HG03103 (cell line): Measurements from ENCODE around the gene KCNH8.
"Not testable (repeated sequence)": the region's sequence is repeated elsewhere in the genome, so short reads cannot be mapped to it uniquely, and the experiment has no call there.

Source experiments
- ATAC-seq: cut with Tn5 transposase; IDR thresholded peaks from one replicate; pipeline ENCODE4 v1.9.1; 2021; ENCODE audit warnings: low read depth; ENCODE audit not compliant: unreplicated experiment

The KCNH8 gene

DNA sequence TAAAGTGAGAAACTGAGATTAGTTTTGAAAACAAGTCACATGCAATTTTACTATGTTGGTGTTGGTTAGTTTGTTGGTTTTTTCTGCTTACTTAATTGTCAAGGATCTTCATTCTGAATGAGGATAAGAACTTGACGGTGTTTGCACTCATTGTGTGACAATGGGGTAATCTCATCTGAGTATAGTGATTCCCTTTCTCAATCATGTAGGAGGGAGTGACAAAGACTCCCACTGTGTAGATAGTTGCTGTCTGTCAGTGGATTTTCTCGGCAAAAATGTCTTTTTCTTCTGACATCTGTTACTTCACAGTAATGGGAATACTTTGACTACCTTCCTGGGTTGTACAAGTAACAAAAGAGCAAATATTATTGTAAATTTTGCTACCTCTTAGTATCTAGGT is 23.5 kb downstream of the KCNH8 start:
- ATAC-seq, result no peak

DNA sequence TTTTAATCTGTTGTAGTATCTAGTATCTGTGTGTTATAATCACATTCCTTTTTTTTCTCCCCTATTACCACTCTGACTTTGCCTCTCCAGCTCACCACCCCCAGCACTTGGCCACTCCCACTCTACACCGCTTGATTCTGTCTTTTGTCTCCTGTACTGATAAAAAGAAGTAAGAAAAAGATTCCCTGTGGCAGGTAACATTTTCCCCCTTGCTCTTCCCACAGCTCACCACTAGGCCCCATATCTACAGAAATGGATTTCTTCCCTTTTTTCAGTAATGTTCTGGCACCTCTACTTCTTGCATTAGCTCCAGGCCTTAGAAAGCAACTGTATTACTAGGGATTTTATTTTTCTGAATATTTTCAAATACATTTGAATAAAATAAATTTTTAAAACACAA is 25.6 kb downstream of the KCNH8 start:
- no peak for ATAC-seq

DNA sequence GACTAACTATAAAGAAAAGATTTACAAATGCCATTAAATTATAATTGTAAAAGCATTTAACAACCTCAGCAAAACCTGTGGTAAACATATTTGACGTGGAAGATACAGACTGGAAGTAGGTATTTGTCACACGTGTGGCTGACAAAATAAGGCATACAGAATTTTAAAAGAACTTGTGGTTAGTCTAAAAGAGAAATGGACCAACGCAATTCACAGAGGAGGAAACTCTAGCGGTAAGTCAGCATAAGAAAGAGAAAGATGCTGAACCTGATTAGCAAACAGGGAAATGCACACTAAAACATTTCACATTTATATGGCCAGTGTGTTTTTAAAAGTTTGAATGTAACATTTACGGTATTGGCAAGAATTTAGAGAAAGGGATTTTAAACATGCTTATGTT is 35.3 kb downstream of the KCNH8 start:
- ATAC-seq, result no peak

DNA sequence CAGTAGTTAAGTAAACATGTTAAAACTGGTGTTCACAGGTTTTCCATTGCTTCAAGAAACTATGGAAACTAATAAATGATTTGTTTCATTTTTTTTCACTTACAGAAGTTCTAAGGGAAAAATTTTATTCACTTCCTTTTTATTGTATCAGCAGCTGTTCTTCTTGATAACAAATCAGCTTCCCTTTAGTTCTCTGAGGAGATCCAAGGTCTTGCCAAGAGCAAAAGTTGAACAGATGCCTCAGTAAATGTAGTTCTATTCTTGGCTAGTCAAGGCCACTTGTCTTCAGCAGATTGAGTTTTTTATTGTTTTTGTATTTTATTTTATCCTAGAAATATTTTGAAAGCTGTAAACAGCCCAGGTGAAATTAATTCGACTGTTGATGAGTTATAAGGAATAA is 41.8 kb downstream of the KCNH8 start:
- no peak for ATAC-seq

DNA sequence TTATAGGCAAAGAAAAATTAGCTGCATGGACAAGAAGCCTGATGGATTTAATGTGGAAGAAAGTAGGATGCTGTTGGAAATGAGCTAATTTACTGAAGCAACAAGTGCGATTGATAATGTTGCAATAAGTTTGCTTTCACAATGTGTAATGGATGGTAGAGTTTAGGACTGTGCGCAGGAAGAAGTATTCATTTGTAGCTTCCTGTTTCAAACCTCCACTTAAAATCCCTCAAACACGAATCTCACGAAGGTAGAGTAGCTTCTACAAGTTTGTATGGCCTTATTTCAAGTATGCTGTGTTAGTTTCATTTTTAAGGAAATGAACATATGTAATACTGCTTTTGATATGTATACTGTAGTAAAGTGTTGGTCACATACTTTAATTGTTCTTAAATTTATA is 42.3 kb downstream of the KCNH8 start:
- ATAC-seq, result peak; percentile 91

DNA sequence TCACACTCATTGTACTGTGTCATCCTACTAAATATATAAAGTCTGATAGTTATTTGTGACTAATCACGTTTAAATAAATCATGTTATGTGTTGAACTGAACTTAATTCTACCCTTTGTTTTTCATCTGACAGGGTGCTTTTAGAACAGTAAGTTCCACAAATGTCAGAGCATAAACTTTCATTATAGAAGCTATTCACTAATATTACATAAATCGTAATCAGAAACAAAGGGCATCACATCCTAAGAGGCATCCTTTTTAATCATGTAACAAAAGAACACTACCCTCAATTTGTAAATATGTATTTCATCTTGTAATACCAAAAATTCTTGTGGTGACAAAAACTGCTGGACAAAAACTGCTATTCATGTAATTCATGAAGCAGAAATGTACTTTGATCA is 50.8 kb downstream of the KCNH8 start:
- no peak for ATAC-seq

DNA sequence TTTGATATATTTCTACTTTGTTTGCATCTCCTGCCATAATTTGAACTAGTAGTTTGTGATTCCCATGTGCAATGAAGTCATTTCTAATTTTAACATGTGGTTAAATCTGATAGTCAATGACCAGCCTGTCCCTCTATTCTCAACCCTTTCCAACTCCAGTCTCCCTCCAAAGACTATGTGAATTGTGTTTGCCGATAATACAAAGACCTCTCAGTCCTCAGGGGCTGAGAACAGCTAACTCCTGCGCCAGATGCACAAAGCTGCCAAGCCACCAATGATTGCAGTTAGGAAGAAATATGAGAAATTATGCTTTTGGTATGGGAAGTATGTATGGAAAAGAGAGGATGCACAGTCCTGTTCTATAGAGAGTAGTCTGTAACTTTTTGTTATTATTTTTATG is 54.0 kb downstream of the KCNH8 start:
- ATAC-seq, result no peak

DNA sequence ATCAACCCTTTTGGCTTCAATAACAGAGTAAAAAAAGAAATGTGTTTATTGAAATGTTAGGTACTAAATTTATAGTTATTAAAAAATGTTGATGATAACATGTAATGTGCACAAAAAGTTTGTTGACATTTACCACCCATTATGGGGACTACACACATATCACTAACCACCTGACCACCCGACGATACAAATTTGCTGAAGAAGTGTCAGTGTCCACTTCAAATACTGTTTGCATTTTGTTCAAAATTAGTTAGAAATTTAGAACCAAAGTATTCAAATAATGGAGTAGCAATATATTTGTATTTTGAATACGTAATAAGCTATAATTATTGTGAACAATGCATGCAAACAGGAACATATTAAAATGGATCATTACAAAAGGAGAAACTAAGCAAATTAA is 54.4 kb downstream of the KCNH8 start:
- no peak for ATAC-seq

DNA sequence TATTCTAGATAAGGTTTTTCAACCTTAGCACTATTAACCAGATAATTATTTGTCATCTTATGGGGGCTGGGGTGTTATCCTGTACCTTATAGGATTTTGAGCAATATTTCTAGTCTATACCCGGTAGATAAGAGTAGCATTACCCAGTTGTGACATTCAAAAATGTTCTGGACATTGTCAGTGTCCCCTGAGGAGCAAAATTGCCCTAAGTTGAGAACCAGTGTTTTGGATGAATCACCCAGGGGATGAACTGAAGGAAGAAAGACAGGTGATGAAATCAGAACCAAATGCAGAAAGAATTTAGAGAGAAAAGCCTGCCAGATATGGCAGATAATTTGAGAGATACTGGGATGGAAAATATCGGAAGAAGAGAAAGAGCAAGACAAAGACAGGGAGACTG is 58.2 kb downstream of the KCNH8 start:
- ATAC-seq, result no peak

DNA sequence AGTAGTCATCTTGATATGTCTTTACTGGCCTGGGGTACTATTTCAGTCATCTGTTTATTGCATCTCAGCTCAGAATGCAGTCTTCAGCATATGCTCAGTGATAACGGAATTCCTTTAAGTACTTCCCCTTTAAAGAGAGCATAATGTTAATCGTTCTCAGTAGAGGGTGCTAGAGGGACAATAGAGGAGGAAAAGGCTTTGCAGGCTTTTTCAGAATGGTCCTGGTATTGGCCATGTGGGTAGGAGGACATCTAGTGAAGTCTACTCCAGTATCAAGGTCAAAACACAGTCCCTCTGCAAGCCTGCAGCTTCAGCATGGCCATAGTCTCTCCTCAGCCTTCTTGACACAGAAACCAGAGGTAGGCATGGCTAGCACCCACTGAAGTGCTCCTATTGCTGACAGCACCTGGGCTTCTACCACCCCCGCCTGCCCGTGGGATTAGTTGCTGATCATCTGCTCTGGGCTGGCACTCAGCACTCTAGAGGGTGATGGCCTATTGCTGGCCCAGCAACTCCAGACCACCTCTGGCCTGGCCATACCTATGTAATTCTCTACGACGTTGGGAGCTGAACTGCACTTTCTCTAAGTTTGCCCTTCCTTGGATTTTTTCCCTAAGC is 65.4 kb downstream of the KCNH8 start:
- ATAC-seq, result no peak

DNA sequence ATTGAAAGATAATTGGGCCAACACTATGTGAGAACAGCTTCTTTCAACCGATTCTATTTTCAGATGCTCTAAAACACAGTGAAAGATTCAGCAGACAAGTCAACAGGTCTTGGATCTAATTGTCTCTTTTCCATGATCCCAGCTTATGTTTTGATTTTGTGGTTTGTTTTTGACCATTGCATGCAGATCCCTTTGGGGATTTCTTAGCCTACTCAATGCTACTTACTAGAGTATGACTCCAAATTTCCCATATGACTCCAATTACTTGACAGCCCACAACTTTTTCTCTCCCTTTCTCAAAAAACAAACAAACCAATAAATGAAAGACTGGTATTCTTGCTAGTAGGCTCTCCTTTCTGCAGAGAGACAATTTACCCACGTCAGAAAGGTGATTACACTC is 67.1 kb downstream of the KCNH8 start:
- ATAC-seq, result no peak

DNA sequence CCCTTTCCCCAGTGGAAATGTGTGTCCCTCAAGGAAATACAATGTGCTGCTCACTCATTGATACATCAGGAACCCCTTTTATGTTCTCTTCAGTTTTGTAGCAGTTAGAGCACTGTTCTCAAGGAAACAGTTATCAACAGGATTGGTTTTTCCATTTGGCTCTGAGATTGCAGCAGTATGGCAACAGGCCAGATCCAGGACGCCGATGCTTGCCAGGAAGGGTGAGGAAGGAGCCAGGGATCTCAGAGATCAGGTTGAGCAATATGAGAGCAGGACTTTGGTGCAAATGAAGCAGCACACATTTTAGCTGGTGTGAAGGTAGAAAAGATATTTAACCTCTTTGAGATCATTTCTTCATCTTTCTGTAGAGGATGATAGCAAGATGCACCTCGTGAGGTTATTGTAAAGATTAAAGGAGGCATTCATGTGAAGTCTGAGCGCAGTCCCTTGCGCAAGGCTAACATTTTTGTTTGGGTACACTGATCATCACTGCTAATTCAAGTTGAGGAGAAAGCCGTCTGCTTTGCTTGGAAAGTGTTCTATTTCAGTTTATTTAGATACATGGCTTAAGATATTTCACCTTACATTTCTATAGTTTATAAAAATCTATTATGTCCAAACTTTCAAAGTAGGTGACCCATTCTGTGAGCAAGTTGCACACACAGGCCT is 68.5 kb downstream of the KCNH8 start:
- ATAC-seq, result no peak

DNA sequence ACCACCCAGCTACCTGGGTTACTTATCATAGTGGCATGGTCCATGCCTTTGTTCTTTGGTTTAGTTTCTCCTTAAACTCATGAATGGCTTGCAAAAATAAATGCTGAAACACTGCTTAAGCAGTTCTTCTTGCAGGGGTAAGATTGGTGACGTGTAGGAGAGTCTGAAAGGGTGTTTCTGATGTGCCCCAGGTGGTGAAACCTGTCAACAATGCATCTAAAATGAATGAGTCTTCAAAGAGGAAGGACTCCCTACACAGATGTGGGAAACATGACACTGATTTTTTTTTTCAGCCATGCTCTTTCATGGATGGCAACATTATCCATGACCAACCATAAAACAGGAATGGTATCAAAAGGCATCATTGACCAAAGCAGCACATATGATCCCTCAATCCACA is 72.0 kb downstream of the KCNH8 start:
- ATAC-seq, result no peak

DNA sequence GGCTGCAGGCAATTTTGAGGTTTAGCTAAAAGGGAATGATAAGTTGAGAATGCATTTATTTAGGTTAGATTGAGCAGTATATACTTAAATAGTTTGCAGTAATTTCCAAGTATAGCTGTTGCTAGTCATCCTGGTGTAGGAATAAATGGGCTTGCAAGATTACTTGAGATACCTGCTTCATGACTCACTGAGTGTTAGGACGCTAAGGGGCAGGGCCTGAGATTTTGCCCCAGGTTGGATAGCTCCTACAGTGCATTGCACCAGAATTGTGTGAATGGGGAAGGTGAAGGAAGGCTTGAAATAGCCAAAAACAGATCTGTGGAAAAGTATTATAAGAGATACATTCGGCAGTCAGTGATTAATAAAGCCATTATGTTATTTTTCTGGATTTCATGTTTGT is 72.8 kb downstream of the KCNH8 start:
- no peak for ATAC-seq

DNA sequence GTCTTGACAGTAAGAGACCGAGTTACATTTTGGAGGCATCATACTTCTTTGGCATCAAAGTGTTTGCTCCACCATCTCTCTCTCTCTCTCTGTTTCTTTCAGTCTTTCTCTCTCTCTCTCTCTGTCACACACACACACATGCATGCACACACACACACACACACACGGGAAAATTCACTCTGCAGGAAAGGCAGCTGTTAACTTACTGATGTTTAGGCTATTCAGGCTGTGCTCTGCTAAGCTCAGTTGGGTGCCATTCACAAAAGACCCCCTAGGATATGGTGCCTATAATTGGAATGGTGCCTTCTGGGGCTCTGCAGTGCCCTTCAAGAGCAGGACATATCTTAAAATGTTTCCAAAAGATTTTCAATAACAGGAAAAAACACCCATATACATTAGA is 78.2 kb downstream of the KCNH8 start:
- no peak for ATAC-seq

DNA sequence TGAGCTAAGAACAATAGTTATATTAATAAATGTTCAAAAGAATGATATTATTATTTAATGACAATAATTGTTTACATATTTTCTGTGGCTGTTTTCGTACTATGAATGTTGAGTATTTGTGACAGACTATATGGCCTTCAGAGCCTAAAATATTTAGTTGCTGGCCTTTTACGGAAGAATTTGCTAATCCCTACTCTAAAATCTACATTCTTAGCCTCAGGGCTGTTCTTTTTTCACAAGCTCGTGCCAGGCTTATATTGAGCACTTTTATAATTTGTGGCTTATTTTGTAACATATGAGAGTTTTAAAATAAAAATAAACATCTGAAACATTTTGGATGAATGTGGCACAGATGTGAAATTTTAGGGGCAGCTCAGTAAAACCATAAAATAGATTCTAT is 79.9 kb downstream of the KCNH8 start:
- no peak for ATAC-seq

DNA sequence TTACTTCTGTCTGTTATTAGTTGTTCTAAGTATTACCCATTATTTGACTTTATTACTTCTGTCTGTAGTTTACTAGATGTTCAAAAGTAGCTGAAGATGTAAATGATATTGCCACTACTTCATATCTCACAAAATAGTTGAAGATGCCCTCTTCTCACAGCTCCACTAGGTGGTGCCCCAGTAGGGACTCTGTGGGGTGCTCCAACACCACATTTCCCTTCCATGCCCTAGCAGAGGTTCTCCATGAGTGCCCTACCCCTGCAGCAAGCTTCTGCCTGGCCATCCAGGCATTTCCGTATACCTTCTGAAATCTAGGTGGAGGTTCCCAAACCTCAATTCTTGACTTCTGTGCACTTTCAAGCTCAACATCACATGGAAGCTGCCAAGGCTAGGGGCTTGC is 80.8 kb downstream of the KCNH8 start:
- ATAC-seq, result no peak

DNA sequence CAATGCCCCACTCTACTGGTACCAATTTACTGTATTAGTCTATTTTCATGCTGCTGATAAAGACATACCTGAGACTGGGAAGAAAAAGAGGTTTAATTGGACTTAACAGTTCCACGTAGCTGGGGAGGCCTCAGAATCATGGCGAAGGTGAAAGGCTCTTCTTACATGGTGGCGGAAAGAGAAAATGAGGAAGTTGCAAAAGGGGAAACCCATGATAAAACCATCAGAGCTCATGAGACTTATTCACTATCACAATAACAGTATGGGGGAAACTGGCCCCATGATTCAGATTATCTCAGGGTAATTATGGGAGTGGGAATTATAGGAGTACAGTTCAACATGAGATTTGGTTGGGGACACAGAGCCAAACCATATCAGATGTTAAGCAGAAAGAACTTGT is 81.6 kb downstream of the KCNH8 start:
- peak; percentile 74 for ATAC-seq

DNA sequence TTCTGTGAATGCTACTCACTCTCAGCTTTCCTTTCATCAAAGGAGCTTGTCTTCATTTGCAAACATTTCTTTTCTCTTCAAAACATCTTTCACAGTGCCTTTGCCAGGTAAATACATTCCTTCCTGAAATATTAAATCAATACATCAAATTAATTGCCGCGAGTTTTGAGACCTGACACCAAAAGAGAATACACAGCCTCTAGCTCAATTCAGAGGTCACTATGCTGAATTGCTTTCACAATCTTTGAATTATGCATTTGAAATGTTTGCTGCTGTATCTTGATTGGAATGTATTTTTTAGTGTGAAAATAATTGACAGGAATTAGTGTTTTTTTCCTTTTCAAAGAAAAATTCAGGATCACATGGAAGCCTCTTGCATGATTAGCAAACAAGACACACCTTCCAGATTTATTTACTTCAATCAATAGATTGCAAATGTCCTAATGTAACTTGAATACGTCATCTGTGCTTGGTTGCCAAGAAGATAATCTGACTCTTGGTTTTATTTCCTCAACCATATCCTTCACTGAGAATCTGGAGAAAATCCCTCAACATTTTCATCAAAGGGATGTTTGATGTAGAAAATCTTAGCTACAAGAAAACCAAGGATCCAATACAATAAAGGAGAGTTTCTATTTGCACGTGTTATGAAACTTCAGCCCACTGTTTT is 83.6 kb downstream of the KCNH8 start:
- ATAC-seq, result no peak

DNA sequence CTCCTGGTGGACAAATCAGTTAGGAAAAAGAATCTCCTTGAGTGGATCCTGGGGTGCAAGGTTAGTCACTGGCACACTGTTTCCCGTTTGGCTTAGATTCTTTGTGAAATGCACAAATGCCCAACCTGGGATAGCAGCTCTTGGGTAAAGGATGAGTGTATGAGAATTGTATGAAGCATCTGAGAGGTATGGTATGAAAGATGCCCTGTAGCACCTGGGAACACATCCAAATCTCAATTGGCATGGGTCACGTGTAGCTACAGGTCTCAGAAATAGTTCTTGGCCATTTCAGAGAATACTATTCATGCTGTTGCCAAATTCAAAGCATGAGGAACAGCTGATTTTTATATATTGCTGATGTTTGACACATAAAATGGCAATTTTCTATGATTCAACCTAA is 84.3 kb downstream of the KCNH8 start:
- ATAC-seq, result no peak

DNA sequence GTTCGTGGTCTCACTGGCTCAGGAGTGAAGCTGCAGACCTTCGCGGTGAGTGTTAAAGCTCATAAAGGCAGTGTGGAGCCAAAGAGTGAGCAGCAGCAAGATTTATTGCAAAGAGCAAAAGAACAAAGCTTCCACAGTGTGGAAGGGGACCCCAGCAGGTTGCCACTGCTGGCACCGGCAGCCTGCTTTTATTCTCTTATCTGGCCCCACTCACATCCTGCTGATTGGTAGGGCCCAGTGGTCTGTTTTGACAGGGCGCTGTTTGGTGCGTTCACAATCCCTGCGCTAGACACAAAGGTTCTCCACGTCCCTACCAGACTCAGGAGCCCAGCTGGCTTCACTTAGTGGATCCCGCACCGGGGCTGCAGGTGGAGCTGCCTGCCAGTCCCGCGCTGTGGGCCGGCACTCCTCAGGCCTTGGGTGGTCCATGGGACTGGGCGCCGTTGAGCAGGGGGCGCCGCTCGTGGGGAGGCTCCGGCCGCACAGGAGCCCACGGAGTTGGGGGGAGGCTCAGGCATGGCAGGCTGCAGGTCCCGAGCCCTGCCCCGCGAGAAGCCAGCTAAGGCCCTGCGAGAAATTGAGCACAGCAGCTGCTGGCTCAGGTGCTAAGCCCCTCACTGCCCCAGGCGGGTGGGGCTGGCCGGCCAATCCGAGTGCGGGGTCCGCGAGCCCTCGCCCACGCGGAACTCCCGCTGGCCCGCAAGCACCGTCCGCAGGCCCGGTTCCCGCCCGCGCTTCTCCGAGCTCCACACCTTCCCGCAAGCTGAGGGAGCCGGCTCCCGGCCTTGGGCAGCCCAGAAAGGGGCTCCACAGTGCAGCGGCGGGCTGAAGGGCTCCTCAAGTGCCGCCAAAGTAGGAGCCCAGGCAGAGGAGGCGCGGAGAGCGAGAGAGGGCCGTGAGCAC is 85.8 kb downstream of the KCNH8 start:
- ATAC-seq, result not testable (repeated sequence)
